HG03439 (cell line): ENCODE data around the gene PRAMEF15.
"Not testable (repeated sequence)": the region's sequence is repeated elsewhere in the genome, so short reads cannot be mapped to it uniquely, and the experiment has no call there.

Source experiments
- ATAC-seq: cut with Tn5 transposase; IDR thresholded peaks from one replicate; pipeline ENCODE4 v1.9.1; 2021; ENCODE audit warnings: mild to moderate bottlenecking, moderate library complexity; ENCODE audit not compliant: unreplicated experiment

Gene PRAMEF15

GRCh38 chr1:13315281-13315680, at the start of gene PRAMEF15:
PRAMEF15 (plus strand) TSS chr1:13315581; CDS start chr1:13318408, 2,827 bp downstream.
- ATAC-seq = not testable (repeated sequence)

- not testable (repeated sequence) for ATAC-seq
Observed at GRCh38 chr1:13277016-13277415, 38.4 kb upstream of the PRAMEF15 start.

- not testable (repeated sequence) for ATAC-seq
Observed at GRCh38 chr1:13279617-13280016, 35.8 kb upstream of the PRAMEF15 start.

- ATAC-seq = not testable (repeated sequence)
Observed at GRCh38 chr1:13285037-13285436, 30.3 kb upstream of the PRAMEF15 start, which contains the start of gene PRAMEF8. PRAMEF8 (minus strand) TSS chr1:13285137; CDS start chr1:13284091, 1,046 bp downstream.

- not testable (repeated sequence) for ATAC-seq
Observed at GRCh38 chr1:13289030-13289429, 26.4 kb upstream of the PRAMEF15 start.

GRCh38 chr1:13297216-13297931, 18.0 kb upstream of the PRAMEF15 start:
- ATAC-seq = not testable (repeated sequence)

GRCh38 chr1:13298699-13299098, 16.7 kb upstream of the PRAMEF15 start:
- ATAC-seq = not testable (repeated sequence)

- ATAC-seq = not testable (repeated sequence)
Observed at GRCh38 chr1:13302197-13302596, 13.2 kb upstream of the PRAMEF15 start.

- ATAC-seq = not testable (repeated sequence)
Observed at GRCh38 chr1:13303239-13303638, 12.1 kb upstream of the PRAMEF15 start, which contains the start of gene PRAMEF33. PRAMEF33 (plus strand) TSS chr1:13303539; CDS start chr1:13305955, 2,416 bp downstream.

- ATAC-seq = not testable (repeated sequence)
Observed at GRCh38 chr1:13342496-13342895, 27.1 kb downstream of the PRAMEF15 start.

- ATAC-seq = not testable (repeated sequence)
Observed at GRCh38 chr1:13347034-13347433, 31.7 kb downstream of the PRAMEF15 start, which contains the start of gene PRAMEF14. PRAMEF14 (minus strand) TSS chr1:13347134; CDS start chr1:13345314, 1,820 bp downstream.

GRCh38 chr1:13353476-13353875, 38.1 kb downstream of the PRAMEF15 start:
- ATAC-seq = not testable (repeated sequence)

GRCh38 chr1:13354475-13354874, 39.1 kb downstream of the PRAMEF15 start:
- not testable (repeated sequence) for ATAC-seq

GRCh38 chr1:13356774-13357173, 41.4 kb downstream of the PRAMEF15 start:
- ATAC-seq = not testable (repeated sequence)

GRCh38 chr1:13362364-13362763, 47.0 kb downstream of the PRAMEF15 start:
- not testable (repeated sequence) for ATAC-seq

GRCh38 chr1:13364928-13365327, 49.5 kb downstream of the PRAMEF15 start:
- not testable (repeated sequence) for ATAC-seq

- not testable (repeated sequence) for ATAC-seq
Observed at GRCh38 chr1:13366536-13366935, 51.2 kb downstream of the PRAMEF15 start.

GRCh38 chr1:13368544-13368943, 53.2 kb downstream of the PRAMEF15 start:
- not testable (repeated sequence) for ATAC-seq
